Femur (tissue), 1 donor: Measurements from ENCODE around the gene KCNK5.

Source experiments
- DNase-seq: peaks from one replicate; pipeline ENCODE4 v3.0.0-alpha.2; 2017

The KCNK5 gene

DNA sequence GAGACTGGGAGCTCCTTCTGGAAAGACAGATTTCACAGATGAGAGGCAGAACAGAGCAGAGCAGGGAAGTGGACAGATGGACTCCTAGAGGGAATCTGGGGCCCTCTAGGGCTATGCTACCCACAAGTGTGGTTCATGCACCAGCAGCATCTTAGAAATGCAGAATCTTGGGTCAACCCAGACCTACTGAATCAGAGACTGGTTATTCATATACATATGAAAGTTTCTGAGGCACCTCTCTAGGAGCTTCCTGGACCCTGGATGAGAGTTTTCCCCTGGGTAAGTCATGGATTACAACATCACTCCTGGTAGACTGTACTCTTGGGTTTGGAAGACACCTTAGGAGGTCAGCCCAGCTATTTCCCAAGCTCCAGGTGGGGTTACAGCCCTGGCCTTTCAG is 58.9 kb downstream of the KCNK5 start:
- DNase-seq = no peak

DNA sequence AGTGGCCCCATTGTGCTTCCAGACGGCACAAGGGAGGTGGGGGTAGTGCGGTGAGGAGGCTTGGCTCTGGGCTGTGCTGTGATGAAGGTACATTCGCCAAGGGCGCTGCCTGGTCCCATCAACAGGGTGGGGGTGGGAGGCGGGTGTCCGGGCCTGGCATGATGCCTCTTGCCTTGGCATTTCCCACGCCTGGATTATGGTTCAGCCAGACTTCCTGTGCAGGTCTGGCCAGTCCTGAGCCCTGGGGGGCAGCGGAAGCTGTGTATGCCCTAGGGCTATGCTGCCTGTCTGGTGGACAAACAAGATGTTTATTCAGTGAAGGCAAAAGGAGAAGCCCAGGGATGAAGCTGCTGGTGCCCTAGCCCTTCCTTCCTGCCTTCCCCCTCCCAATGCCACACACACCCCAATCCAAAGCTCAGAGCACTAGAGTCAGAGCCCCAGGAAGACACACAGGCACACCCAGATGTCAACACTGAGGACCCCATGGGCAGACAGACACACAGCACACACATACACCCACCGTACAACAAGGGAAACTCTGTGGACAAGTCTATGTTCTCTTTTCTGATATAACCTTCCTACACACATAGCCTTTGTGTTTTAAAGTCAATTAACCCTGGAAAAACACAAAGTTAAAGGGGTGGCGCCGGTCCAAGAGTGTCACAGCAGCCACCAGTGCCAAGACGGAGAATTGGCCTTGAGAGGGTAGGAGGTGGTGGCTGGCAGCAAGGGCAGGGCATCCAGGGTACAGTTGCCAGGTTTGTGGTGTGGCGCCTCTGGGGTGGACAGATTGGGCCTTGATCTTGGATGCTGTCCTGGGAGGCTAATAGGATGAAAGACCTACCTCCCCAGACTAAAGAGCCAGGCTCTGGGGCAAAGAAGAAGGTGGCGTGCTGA is 59.6 kb downstream of the KCNK5 start:
- peak; percentile 45 for DNase-seq

- no peak for DNase-seq
Measured at GRCh38 chr6:39167866-39168625, 61.2 kb downstream of the KCNK5 start.

- no peak for DNase-seq
Measured at GRCh38 chr6:39167321-39167720, 62.0 kb downstream of the KCNK5 start.

- DNase-seq = no peak
Measured at GRCh38 chr6:39166912-39167290, 62.4 kb downstream of the KCNK5 start.

DNA sequence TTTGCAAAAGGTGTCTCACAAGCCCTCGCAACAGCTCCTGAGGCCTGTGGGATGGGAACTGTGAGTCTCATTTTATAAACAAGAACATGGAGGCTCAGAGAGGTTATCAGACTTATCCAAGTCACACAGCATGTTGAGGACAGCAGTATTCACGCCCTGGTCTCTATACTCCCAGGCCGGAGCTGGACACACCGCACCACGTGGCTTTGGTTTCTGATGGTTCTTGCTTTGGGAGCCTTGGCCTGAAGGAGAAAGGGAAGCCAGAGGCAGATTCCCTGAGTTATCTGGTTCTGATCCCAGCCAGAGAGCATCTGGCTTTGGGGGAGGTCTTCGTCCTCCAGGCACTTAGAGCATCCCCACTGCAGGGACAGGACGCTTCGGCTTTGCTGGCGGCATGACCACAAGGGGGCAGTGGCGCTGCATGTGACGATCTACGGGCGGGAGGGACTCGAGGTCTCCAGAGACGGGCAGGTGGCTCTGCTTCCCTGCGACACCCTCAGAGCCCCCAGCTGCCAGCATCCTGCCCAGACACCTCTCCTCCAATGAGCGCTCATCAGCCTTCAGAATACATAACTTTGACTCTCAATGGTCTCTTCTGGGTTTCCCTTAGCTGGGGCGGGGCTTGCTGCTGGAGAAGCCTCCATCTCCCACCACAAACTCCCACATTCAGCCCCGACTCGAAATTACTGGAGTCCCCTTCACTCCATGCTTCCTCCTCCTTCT is 62.9 kb downstream of the KCNK5 start:
- DNase-seq = peak; percentile 75

DNA sequence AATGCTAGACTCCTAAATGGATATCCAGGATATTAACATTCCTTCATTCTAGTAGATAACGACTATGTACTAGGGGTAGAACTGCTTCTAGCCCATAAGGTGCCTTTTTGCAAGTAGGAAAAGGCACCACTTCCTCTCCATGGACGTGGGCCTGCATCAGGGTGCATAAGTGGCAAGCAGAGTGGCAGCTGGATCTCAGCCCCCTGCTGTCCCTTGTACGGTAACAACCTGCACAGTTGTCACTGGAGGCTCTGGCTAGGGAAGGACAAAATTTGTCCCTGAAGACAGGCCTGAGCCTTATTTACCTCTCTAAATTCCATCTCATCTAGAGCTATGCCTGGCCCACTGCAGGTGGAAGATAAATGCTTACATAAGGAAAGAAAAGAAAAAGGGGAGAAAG is 71.8 kb downstream of the KCNK5 start:
- DNase-seq = no peak

DNA sequence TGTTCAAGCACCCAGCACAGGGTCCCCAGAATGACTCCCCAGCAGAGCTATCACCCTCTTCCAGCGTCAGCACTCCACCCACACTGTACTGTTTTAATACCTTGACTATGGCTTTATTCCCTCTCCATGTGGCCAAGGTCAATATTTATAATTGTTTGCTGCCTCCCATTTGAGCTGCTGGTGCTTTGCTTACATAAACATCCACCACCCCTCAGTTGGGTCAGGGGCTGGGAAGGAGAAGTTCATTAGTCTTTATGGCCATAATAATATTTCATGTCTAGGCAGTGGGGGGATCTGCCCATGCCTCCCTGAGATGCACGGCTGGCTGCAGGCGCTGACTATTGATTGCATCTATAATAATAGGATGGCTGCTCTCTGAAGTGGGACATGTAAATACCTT is 72.5 kb downstream of the KCNK5 start:
- no peak for DNase-seq

DNA sequence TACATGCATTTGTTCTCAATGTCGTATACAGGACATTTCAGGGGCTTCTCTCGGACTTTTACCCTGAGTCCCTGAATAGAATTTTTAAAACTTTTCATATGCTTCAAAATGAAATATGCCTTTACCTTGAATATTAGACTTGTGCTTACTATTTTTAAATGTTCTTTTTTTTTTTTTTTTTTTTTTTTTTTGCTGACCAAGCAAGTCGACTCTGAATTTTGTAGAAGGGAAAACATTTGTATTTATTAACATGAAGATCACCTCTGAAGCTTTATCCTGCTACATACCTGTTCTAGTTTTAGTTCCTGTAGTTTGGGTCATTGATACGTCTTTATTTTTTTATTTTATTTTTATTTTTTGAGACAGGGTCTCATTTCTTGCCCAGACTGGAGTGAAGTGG is 74.6 kb downstream of the KCNK5 start:
- no peak for DNase-seq

- DNase-seq = no peak
Measured at GRCh38 chr6:39153766-39154397, 75.4 kb downstream of the KCNK5 start.

DNA sequence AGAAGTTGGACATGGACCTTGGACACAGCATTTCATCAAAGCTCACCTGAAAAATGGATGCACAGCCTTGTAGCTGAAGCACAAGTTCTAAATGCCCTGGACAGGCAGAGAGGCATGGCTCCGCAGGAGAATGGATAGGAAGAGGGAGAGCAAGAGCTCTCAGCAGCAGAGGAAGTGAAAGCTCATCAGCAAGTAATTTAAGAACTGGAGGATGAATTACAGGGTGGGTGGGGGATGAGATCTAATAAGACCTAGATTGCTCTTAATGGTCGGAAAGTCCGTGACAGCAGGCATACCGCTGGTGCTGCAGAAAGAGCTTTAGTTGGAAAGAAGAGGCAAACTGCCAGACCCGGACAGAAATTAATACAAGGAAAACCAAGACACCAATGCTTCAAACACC is 77.0 kb downstream of the KCNK5 start:
- no peak for DNase-seq

DNA sequence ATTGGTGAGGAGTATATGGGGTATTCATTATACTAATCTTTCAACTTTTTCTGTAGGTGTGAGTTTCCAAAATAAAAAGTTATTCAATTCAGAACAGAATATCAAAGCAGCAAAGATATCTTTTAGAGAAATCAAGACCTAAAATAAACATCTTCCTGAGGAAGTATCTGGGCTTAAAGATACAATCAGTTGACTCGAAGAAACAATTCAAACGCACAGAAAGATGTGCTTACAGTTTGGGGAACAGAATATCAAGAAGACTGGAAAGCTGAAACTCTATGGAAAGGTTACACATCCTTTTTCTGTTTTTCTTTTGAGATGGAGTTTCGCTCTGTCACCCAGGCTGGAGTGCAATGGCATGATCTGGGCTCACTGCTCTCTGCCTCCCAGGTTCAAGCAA is 78.1 kb downstream of the KCNK5 start:
- DNase-seq = no peak

GRCh38 chr6:39144481-39145173 is 84.6 kb downstream of the KCNK5 start:
- no peak for DNase-seq

- no peak for DNase-seq
Measured at GRCh38 chr6:39143238-39143930, 85.9 kb downstream of the KCNK5 start.

DNA sequence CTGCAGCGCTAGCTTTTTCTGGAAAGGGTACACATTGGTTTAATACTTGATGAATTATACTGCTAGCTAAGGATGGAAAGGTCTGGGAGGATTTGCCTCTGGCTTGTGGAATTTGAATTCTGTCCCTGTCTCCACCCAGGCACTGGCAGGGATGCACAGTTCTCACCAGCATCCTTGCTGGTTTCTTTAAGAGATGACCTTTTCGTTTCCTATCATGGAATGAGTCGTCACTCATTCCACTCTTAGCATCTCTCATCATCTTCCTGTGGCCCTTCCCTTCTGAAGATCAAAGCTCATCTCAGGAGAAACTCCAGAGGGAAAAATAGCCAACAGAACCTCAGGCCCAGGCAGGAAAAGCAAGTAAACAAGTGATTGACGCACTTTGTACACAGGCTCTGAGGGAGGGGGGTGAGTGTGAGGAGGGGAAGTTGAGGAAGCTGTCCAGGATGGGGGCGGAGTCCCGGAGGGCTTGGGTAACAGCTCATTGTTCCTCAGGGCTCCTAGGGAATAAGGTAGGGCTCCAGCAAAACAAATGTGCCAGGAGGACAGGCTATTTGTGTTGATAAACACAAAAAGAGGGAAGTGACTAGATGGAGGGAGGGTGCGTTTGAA is 88.6 kb downstream of the KCNK5 start:
- no peak for DNase-seq
